Choroid plexus epithelial cell (primary cell): Measurements from ENCODE around the gene MLH3.

Source experiments
- DNase-seq: peaks from one replicate; pipeline ENCODE4 v3.0.0-alpha.2; 2010; ENCODE audit warnings: low read depth
- H3K4me3 ChIP-seq: 2 replicates; pipeline ENCODE4 v1.5.1; 2011; ENCODE audit warnings: low read depth, mild to moderate bottlenecking, control low read depth, low read length, moderate library complexity
- CTCF ChIP-seq: conservative IDR thresholded peaks from 2 replicates; pipeline ENCODE4 v1.5.1; 2011; ENCODE audit warnings: low read depth, mild to moderate bottlenecking, control low read depth, inconsistent platforms, low read length, moderate library complexity

The MLH3 gene

GRCh38 chr14:75054421-75054820 is 3.2 kb upstream of the MLH3 start:
- TF ChIP-seq CTCF: no peak
- DNase-seq: no peak
- no peak overlapping the region for H3K4me3 ChIP-seq

GRCh38 chr14:75053396-75054291 is 2.4 kb upstream of the MLH3 start:
- no peak for DNase-seq
- TF ChIP-seq CTCF: no peak
- H3K4me3 ChIP-seq: no peak overlapping the region

- peak overlapping the region; percentile 71 for H3K4me3 ChIP-seq
- no peak for DNase-seq
- no peak for TF ChIP-seq CTCF
Observed at GRCh38 chr14:75051556-75051899, 261 bp upstream of the MLH3 start.

- DNase-seq: no peak
- no peak for TF ChIP-seq CTCF
- no peak overlapping the region for H3K4me3 ChIP-seq
Observed at GRCh38 chr14:75049731-75050201, 1.5 kb downstream of the MLH3 start.

- H3K4me3 ChIP-seq: no peak overlapping the region
- no peak for DNase-seq
Observed at GRCh38 chr14:75049136-75049535, 2.1 kb downstream of the MLH3 start.

GRCh38 chr14:75048101-75048500 is 3.2 kb downstream of the MLH3 start:
- H3K4me3 ChIP-seq: no peak overlapping the region
- no peak for DNase-seq
- no peak for TF ChIP-seq CTCF

More at GRCh38 chr14:75049136-75049535, 2.1 kb downstream of the MLH3 start:
- no peak for TF ChIP-seq CTCF

- TF ChIP-seq CTCF: no peak
- H3K4me3 ChIP-seq: no peak overlapping the region
- DNase-seq: no peak
Observed at GRCh38 chr14:75047506-75047905, 3.8 kb downstream of the MLH3 start.
